Uterus (tissue), 4 donors: Measurements from ENCODE around the gene EDAR. TPM values are rescaled to one million over a fixed set of nuclear protein-coding genes. Genes with fewer than 3 reads are reported as not detected.

Experiments used
- DNase-seq, 2 donors: peaks; one replicate each; pipeline ENCODE4 v3.0.0-alpha.2; 2019 to 2020
- H3K27ac ChIP-seq, 2 donors: fragments of 200-600 bp; sonication (generic); 1 replicate in 1 of 2; 2 replicates in 1 of 2; pipeline ENCODE4 v1.5.1; 2016 to 2018
- H3K27me3 ChIP-seq, 2 donors: fragments of 200-600 bp; sonication (generic); one replicate each; pipeline ENCODE4 v1.5.1; 2018 to 2019; ENCODE audit warnings: control low read depth in 1 of 2
- H3K36me3 ChIP-seq, 2 donors: fragments of 200-600 bp; sonication (generic); one replicate each; pipeline ENCODE4 v1.5.1; 2019; ENCODE audit warnings: control low read depth in 1 of 2
- H3K4me1 ChIP-seq, 2 donors: fragments of 200-600 bp; sonication (generic); one replicate each; pipeline ENCODE4 v1.5.1; 2018 to 2019; ENCODE audit warnings: control low read depth in 1 of 2
- H3K4me3 ChIP-seq, 2 donors: fragments of 200-600 bp; sonication (generic); 1 replicate in 1 of 2; 2 replicates in 1 of 2; pipeline ENCODE4 v1.5.1; 2018 to 2019; ENCODE audit warnings: mild to moderate bottlenecking in 1 of 2
- H3K9me3 ChIP-seq, 2 donors: fragments of 200-600 bp; sonication (generic); one replicate each; pipeline ENCODE4 v1.5.1; 2019; ENCODE audit warnings: control low read depth in 1 of 2
- CTCF ChIP-seq, 4 experiments: fragments of 200-600 bp in 2 of 4; fragments of 450-650 bp in 2 of 4; sonication (generic) in 2 of 4; IDR thresholded peaks; one replicate each; pipeline ENCODE4 v1.5.1; 2016 to 2019; ENCODE audit warnings: antibody characterized with exemption in 4 of 4, mild to moderate bottlenecking in 2 of 4, moderate library complexity in 1 of 4
- POLR2A ChIP-seq, 2 donors: fragments of 450-650 bp; IDR thresholded peaks; one replicate each; pipeline ENCODE4 v1.6.1; 2016; ENCODE audit warnings: antibody characterized with exemption in 2 of 2, mild to moderate bottlenecking in 1 of 2, moderate library complexity in 1 of 2
- intact Hi-C: fragments of 100-400 bp; cut with DNase I; formaldehyde crosslinking; loops from one replicate; pipeline ENCODE4 v1.15.1; 2023; ENCODE audit warnings: low total_unique reads
- total RNA-seq, 4 donors: library from RNA; depleted of rRNA in 3 of 4; stranded (reverse); fragments of >200 nt in 3 of 4; gene quantifications; one replicate each; pipeline versions ENCODE4 v1.1.0 to v1.2.4, GENCODE V29; 2014 to 2023
- donor health status: DM: yes; HTN: yes; CAD: no.

EDAR gene
- total RNA-seq, 4 donors from 2014 or later, result 0.62 TPM; not detected in 3

- Histone ChIP-seq H3K27ac (no peak overlapping the region), H3K9me3 (no peaks in the 10 kb centered on the region), H3K27me3 (no peaks in the 10 kb centered on the region), H3K36me3 (no peaks in the 10 kb centered on the region), H3K4me1 (no peaks in the 10 kb centered on the region), H3K4me3 (no peak overlapping the region)
- intact Hi-C loops, result no loop called here
- no peak for DNase-seq
- no peak for TF ChIP-seq POLR2A (IDR thresholded peaks at IDR 0.05)
Measured at GRCh38 chr2:108958002-108958401, 31.0 kb downstream of the EDAR start.

- H3K36me3 ChIP-seq, result no peaks in the 10 kb centered on the region
- no peak for TF ChIP-seq CTCF (IDR thresholded peaks at IDR 0.05)
- no peak for TF ChIP-seq POLR2A (IDR thresholded peaks at IDR 0.05)
- H3K4me3 ChIP-seq, result no peak overlapping the region
- H3K27ac ChIP-seq, result no peak overlapping the region
- H3K27me3 ChIP-seq, result no peaks in the 10 kb centered on the region
- no peaks in the 10 kb centered on the region for H3K4me1 ChIP-seq
- DNase-seq, result no peak
- intact Hi-C loops, result no loop called here
- no peaks in the 10 kb centered on the region for H3K9me3 ChIP-seq
Measured at GRCh38 chr2:108956375-108956774, 32.6 kb downstream of the EDAR start.

GRCh38 chr2:108950369-108951135 lies 38.5 kb downstream of the EDAR start:
- intact Hi-C loops, result no loop called here
- no peak for TF ChIP-seq POLR2A (IDR thresholded peaks at IDR 0.05)
- no peak for TF ChIP-seq CTCF (IDR thresholded peaks at IDR 0.05)

GRCh38 chr2:108949316-108950239 lies 39.4 kb downstream of the EDAR start:
- no peak for DNase-seq
- Histone ChIP-seq H3K4me3 (no peak overlapping the region), H3K27me3 (no peaks in the 10 kb centered on the region), H3K4me1 (no peaks in the 10 kb centered on the region), H3K27ac (no peak overlapping the region), H3K36me3 (no peaks in the 10 kb centered on the region), H3K9me3 (no peaks in the 10 kb centered on the region)
- intact Hi-C loops, result no loop called here
- TF ChIP-seq CTCF (IDR thresholded peaks at IDR 0.05) (no peak), POLR2A (IDR thresholded peaks at IDR 0.05) (no peak)

More at GRCh38 chr2:108950369-108951135, 38.5 kb downstream of the EDAR start:
- Histone ChIP-seq H3K4me3 (no peak overlapping the region), H3K9me3 (no peaks in the 10 kb centered on the region), H3K4me1 (no peaks in the 10 kb centered on the region), H3K27me3 (no peaks in the 10 kb centered on the region), H3K27ac (no peak overlapping the region), H3K36me3 (no peaks in the 10 kb centered on the region)
- DNase-seq, result no peak

- TF ChIP-seq POLR2A (IDR thresholded peaks at IDR 0.05) (no peak), CTCF (IDR thresholded peaks at IDR 0.05) (no peak)
- intact Hi-C loops, result no loop called here
Measured at GRCh38 chr2:108947271-108947907, 41.6 kb downstream of the EDAR start.

More at GRCh38 chr2:108947271-108947907, 41.6 kb downstream of the EDAR start:
- Histone ChIP-seq H3K27me3 (no peaks in the 10 kb centered on the region), H3K36me3 (no peaks in the 10 kb centered on the region), H3K4me1 (no peaks in the 10 kb centered on the region), H3K9me3 (no peaks in the 10 kb centered on the region), H3K4me3 (no peak overlapping the region), H3K27ac (no peak overlapping the region)
- no peak for DNase-seq
